ENCODE data around the gene PBX1.

The PBX1 gene

DNA sequence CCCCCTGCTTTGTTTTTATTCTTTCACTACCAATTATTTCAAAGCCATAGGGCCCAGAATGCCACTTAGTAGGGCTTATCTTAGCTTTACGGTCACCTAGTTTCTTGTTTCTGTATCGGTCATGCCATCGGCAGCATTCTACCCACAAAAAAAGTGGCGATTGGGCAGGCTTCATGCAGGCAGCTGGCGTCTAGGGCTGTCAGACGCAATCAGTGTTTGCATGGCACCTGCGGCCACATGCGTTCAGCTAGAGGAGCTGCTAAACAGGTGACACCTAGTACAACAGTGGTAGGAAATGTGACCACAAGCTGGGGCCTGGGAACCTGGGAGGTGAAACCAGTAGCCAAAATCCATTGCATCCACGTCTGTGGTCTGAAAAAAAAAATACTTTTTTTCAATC lies 262.7 kb downstream of the PBX1 start:
- no peak for DNase-seq (ENCODE audit: low read depth)

DNA sequence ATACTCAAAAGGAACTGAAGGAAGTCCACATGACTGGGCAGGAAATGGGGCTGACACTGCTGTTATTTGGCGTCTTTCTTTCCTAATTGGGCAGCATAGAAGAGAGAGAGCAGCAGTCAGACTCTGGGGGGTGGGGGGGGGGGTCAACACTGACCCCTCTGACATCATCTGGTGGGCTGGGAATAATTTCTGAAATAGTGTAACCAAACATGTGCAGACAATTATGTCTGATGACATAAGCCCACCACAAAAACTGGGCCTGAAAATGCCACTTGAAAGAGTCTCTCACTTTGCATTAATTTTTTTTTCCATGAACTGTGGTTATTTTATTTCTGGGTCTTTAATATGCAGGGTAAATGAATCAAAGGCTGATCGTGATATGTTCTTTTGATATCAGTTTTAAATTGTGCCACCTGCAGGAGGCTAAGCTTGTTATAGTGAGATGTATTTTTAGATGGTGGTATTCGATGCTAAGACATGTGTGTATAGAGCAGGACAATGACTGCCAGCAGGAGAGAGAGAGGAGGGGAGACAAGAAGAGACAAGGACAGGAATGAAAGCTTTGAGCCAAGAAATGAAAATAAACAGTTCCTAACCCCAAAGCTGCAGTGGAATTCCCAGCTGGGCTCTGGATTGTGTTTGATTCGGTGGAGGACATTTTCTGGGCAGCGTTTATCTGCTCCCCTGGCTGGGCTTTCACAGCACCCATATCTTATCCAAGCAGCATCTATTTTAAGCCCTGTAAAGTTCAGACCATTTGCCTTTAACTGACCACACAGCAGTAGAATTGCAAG lies 264.7 kb downstream of the PBX1 start:
- no peak for DNase-seq (ENCODE audit: low read depth)

GRCh38 chr1:164824542-164824941 lies 265.6 kb downstream of the PBX1 start:
- DNase-seq (ENCODE audit: low read depth), result no peak

GRCh38 chr1:164830628-164831027 lies 271.6 kb downstream of the PBX1 start:
- no peak for DNase-seq (ENCODE audit: low read depth)

DNA sequence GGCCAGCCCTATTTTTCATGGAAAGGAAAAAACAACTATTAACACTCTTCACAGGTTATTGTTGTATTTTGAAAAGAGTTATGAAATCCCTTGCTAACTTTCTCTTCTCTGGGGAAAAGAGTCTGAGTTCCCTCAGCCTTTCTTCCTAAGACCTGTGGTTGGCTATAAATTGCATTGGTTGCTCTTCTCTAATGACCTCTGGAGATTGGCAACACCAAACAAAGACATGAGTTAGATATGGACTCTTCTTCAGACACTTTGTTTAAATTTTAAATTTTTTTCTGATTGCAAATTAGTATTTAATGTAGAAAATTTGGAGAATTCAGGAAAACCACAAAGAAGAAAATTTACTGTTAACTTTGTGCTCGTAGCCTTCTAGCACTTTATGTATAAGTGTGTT lies 275.7 kb downstream of the PBX1 start:
- DNase-seq (ENCODE audit: low read depth), result no peak

- no peak for DNase-seq (ENCODE audit: low read depth)
Measured at GRCh38 chr1:164836614-164837018, 277.6 kb downstream of the PBX1 start.

GRCh38 chr1:164838786-164839185 lies 279.8 kb downstream of the PBX1 start:
- no peak for DNase-seq (ENCODE audit: low read depth)

GRCh38 chr1:164840936-164841335 lies 282.0 kb downstream of the PBX1 start:
- no peak for DNase-seq (ENCODE audit: low read depth)

- DNase-seq (ENCODE audit: low read depth), result no peak
Measured at GRCh38 chr1:164841702-164842465, 282.9 kb downstream of the PBX1 start.

- DNase-seq (ENCODE audit: low read depth), result no peak
Measured at GRCh38 chr1:164842870-164843269, 283.9 kb downstream of the PBX1 start.

- DNase-seq (ENCODE audit: low read depth), result no peak
Measured at GRCh38 chr1:164843743-164844500, 284.9 kb downstream of the PBX1 start.

DNA sequence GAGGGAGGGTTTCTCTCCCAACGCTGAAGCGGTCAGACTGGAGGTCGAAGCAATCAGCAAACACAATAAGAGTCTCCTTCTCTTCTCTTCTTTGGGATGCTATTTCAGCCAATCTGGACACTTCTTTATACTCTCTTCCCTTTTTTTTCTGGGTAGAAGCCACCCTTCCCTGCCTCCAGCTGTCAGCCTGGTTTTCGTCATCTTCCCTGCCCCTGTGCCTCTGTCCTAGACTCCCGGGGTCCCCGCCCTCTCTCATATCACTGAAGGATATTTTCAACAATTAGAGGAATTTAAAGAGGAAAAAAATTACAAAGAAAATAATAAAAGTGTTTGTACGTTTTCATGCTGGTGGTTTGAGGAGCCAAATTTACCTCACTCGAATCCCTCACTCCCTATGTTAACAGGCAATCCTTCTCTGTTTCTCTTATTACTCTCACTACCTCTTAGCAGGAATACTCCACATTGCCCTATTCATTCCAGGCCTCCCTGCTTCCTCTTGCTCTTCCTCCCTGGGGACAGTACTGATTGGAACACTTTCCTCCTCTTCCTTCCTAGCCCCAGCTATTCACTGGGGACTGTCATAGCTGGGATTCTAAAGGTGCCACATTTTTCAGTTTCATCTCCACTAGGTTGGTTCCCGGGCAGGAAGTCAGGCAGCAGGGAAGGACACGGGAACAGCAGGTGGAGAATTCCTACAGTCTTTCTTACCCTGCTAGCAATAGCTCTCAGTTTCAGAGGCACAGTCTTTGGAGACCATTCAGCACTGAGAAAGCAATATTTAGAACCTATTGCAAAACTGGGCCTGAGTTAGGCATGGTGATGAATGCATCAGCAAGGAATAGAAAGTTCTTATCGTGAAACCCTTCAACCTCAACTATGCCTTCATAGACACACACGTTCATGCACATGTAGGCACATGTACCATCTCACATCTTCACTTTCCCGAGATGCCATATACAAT lies 288.0 kb downstream of the PBX1 start:
- no peak for DNase-seq (ENCODE audit: low read depth)

GRCh38 chr1:164853146-164853545 lies 294.2 kb downstream of the PBX1 start:
- no peak for DNase-seq (ENCODE audit: low read depth)

GRCh38 chr1:164855716-164856329 lies 296.8 kb downstream of the PBX1 start:
- no peak for DNase-seq (ENCODE audit: low read depth)

DNA sequence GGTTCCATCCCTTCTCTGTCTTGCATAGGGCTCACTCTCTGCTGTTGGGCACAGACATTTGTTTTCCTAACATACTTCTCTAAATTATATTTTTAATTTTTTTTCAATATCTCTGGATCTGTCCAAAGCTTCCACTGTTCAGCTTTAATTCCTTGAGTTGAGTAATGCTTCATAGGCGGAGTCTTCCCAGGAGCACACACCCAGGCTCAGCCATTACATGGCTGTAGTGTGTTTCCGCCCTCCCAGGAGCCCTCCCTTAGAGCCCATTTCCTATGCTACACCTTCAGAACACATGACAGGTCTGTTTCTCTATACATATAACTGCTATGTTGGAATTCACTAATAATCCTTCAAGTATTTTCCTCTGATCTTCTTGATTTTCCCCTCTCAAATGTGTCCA lies 297.4 kb downstream of the PBX1 start:
- DNase-seq (ENCODE audit: low read depth), result no peak

DNA sequence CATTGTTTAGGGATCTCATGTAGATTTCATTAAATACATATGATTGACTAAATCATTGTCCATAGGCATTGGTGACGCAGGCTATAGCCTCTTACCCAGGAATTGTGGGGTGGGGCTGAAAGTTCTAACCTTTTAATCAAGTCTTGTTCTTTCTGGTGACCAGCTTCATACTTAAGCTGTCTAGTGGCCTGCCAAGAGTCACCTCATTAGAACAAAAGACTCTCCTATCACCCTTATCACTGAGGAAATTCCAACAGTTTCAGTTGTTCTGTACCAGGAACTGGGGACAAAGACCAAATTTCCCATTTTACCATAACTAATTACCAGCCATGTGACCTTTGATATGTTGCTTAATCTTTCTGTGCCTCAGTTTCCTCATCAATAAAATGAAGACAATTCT lies 298.5 kb downstream of the PBX1 start:
- DNase-seq (ENCODE audit: low read depth), result no peak

DNA sequence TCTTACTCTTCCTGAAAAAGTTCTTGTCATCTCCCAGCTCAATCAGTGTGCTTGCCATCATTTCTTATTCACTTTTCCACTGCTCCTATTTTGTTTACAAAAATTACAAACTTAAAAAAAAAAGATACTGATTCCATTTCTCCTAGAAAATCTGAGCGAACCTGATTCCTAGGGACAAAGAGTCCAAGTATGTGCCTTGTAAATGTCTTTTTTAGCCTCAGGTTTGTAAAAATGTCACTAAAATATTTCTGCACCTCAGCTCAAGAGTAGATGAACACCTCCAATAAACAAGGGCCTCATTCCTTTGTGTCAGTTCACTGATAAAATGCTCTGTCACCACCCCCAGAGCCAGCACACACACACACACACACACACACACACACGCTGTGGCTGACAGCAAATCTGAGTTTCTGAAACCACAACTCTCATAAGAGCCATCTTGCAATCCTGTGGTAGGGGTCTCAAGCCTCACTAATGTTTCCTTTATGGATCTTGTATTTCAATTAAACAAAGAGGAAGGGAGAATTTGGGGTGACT lies 299.2 kb downstream of the PBX1 start:
- DNase-seq (ENCODE audit: low read depth), result no peak

GRCh38 chr1:164861632-164862031 lies 302.6 kb downstream of the PBX1 start:
- no peak for DNase-seq (ENCODE audit: low read depth)

GRCh38 chr1:164863056-164863455 lies 304.1 kb downstream of the PBX1 start:
- no peak for DNase-seq (ENCODE audit: low read depth)

DNA sequence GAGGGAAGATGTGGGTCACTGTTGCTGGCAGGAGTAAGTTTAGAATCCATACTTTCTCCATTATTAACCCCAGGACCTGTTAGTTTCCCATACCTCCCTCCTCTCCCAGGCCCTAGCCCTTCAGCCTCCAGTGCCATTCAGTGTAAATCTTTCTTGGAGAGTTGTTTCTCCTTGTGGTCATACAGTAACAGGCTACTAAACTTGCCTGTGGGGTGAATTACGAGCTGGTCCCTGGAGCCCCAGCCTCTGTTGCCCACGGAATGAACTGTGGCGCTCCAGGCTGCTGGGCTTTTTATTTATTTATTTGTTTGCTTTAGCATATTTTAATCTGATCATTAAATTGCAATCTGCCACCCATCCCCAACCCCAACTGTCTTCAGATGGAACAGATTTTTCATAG lies 305.2 kb downstream of the PBX1 start:
- no peak for DNase-seq (ENCODE audit: low read depth)

DNA sequence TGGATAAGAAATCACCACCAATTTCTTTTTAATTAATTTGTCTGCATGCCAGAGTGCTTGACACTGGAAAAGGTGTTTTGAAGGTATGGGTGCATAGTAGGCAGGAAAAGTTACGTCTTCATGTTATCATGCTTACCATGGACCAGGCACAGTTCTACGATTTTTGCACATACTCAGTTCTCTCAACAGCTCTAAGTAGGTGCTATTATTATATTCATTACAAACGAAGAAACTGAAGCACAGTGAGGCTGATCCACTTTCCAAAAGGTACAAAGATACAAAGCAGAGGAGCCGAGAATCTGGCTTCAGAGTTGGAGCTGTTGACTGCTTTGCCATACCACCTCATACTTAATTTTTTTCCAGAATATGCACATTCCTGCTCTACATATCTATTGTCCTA lies 306.4 kb downstream of the PBX1 start:
- no peak for DNase-seq (ENCODE audit: low read depth)

Measured in stimulated activated CD4-positive, alpha-beta T cell treated with anti-CD3 and anti-CD28 coated beads, Interleukin-2, amount 100 ng/mL, for 4 hours (primary cell).